Upper lobe of left lung (tissue), 6 donors: Measurements from ENCODE around the gene TRAPPC3. TPM values are rescaled to one million over a fixed set of nuclear protein-coding genes. Genes with fewer than 3 reads are reported as not detected.
A peak's percentile ranks its signal among the peaks of the same experiment; 100 is the strongest.

ENCODE experiments used
- ATAC-seq, 2 donors: fragments of 200-7000 bp; cut with Tn5 transposase; one replicate each; pipeline ENCODE4 v1.9.1; 2022; ENCODE audit warnings: mild to moderate bottlenecking in 2 of 2, moderate library complexity in 2 of 2; ENCODE audit not compliant: low FRiP score in 2 of 2
- DNase-seq, 2 donors: peaks; one replicate each; pipeline ENCODE4 v3.0.0-alpha.2; 2019 to 2020
- H3K27ac ChIP-seq, 4 donors: fragments of 200-600 bp; sonication (generic); one replicate each; pipeline ENCODE4 v1.5.1; 2016 to 2019
- H3K27me3 ChIP-seq, 4 donors: fragments of 200-600 bp; sonication (generic); one replicate each; pipeline ENCODE4 v1.5.1; 2017 to 2019
- H3K36me3 ChIP-seq, 4 donors: fragments of 200-600 bp; sonication (generic); one replicate each; pipeline ENCODE4 v1.5.1; 2016 to 2019
- H3K4me1 ChIP-seq, 4 donors: fragments of 200-600 bp; sonication (generic); one replicate each; pipeline ENCODE4 v1.5.1; 2018 to 2019
- H3K4me3 ChIP-seq, 4 donors: fragments of 200-600 bp; sonication (generic); one replicate each; pipeline ENCODE4 v1.5.1; 2017 to 2019; ENCODE audit warnings: mild to moderate bottlenecking in 2 of 4, moderate library complexity in 1 of 4
- H3K9me3 ChIP-seq, 4 donors: fragments of 200-600 bp; sonication (generic); one replicate each; pipeline ENCODE4 v1.5.1; 2018 to 2019
- CTCF ChIP-seq, 6 experiments: fragments of 450-650 bp in 4 of 6; fragments of 200-600 bp in 2 of 6; sonication (generic) in 2 of 6; IDR thresholded peaks; one replicate each; pipeline ENCODE4 v1.5.1; 2016 to 2019; ENCODE audit warnings: antibody characterized with exemption in 6 of 6
- EP300 ChIP-seq, 4 donors: sonication (generic); formaldehyde crosslinking; IDR thresholded peaks; one replicate each; pipeline ENCODE4 v1.5.1; 2017; ENCODE audit warnings: antibody characterized with exemption in 4 of 4, control low read depth in 2 of 4
- POLR2A ChIP-seq, 4 donors: fragments of 450-650 bp; IDR thresholded peaks; one replicate each; pipeline ENCODE4 v1.5.1; 2016 to 2017; ENCODE audit warnings: antibody characterized with exemption in 4 of 4, mild to moderate bottlenecking in 2 of 4
- POLR2AphosphoS5 ChIP-seq, 2 donors: sonication (generic); formaldehyde crosslinking; IDR thresholded peaks; one replicate each; pipeline ENCODE4 v1.5.1; 2017; ENCODE audit warnings: antibody characterized with exemption in 2 of 2
- WGBS, 2 donors: methylation state at CpG; one replicate each; pipeline ENCODE4 v1.1.5; 2017 to 2018; 5-methylcytosine and 5-hydroxymethylcytosine counted together
- total RNA-seq, 6 donors: library from RNA; depleted of rRNA in 4 of 6; stranded (reverse); fragments of >200 nt in 4 of 6; gene quantifications; one replicate each; pipeline versions ENCODE4 v1.1.0 to v1.2.1, GENCODE V29; 2016 to 2021
- donor health status: DM: no; HTN: no; CAD: no; lungs with moderate emphysema.
- donor health status: DM: no; HTN: yes; CAD: no; lungs with severe emphysema.

Gene TRAPPC3
- total RNA-seq, 6 donors from 2014 or later: 65.8 to 120 (median 75.5) TPM

- WGBS, 2 donors: 46 to 89% methylated on average over 3 to 6 of the region's 6 CpGs
- peak in 1 of 2 donors; percentile 64 for DNase-seq
- no peaks in the 10 kb centered on the region for H3K9me3 ChIP-seq
- TF ChIP-seq EP300 (IDR thresholded peaks at IDR 0.05) (no peak), CTCF (IDR thresholded peaks at IDR 0.05) (no peak), POLR2AphosphoS5 (IDR thresholded peaks at IDR 0.05) (no peak), POLR2A (IDR thresholded peaks at IDR 0.05) (no peak)
- H3K27ac ChIP-seq: peak overlapping the region; percentile 99 to 100 (median 100)
- H3K27me3 ChIP-seq: no peaks in the 10 kb centered on the region
- no peaks in the 10 kb centered on the region for H3K36me3 ChIP-seq
- no peak for ATAC-seq
- H3K4me1 ChIP-seq: peaks cover 53 to 69% (median 63%) of the 10 kb centered on the region in 4 donors
- H3K4me3 ChIP-seq: peak overlapping the region in 3 of 4 donors; percentile 80 to 100 (median 98)
These were observed 5.6 kb upstream of the TRAPPC3 start for GRCh38 chr1:36154765-36155407.

- no peaks in the 10 kb centered on the region for H3K9me3 ChIP-seq
- no peaks in the 10 kb centered on the region for H3K36me3 ChIP-seq
- ATAC-seq (no peak), DNase-seq (no peak)
- TF ChIP-seq CTCF (IDR thresholded peaks at IDR 0.05): no peak
- TF ChIP-seq EP300 (IDR thresholded peaks at IDR 0.05): no peak
- no peak for TF ChIP-seq POLR2AphosphoS5 (IDR thresholded peaks at IDR 0.05)
- no peak for TF ChIP-seq POLR2A (IDR thresholded peaks at IDR 0.05)
- H3K4me3 ChIP-seq: no peak overlapping the region
- H3K27ac ChIP-seq: peak overlapping the region in 2 of 4 donors; percentile 100
- no peaks in the 10 kb centered on the region for H3K27me3 ChIP-seq
- 92 to 95% methylated on average over 6 of the region's 6 CpGs for WGBS, 2 donors
- peaks cover 50 to 66% (median 60%) of the 10 kb centered on the region in 4 donors for H3K4me1 ChIP-seq
These were observed 5.0 kb upstream of the TRAPPC3 start for GRCh38 chr1:36154335-36154734.

- ATAC-seq: no peak
- Histone ChIP-seq H3K27ac (no peak overlapping the region), H3K27me3 (no peaks in the 10 kb centered on the region), H3K4me1 (peaks cover 44 to 63% (median 55%) of the 10 kb centered on the region in 4 donors), H3K36me3 (no peaks in the 10 kb centered on the region), H3K9me3 (no peaks in the 10 kb centered on the region), H3K4me3 (no peak overlapping the region)
- WGBS, 2 donors: 92 to 97% methylated on average over 4 to 6 of the region's 6 CpGs
- TF ChIP-seq CTCF (IDR thresholded peaks at IDR 0.05) (no peak), POLR2A (IDR thresholded peaks at IDR 0.05) (no peak), POLR2AphosphoS5 (IDR thresholded peaks at IDR 0.05) (no peak), EP300 (IDR thresholded peaks at IDR 0.05) (no peak)
- no peak for DNase-seq
These were observed 4.2 kb upstream of the TRAPPC3 start for GRCh38 chr1:36153476-36153875.

GRCh38 chr1:36151845-36152203 lies 2.5 kb upstream of the TRAPPC3 start:
- Histone ChIP-seq H3K4me3 (no peak overlapping the region), H3K4me1 (peaks cover 46 to 63% (median 52%) of the 10 kb centered on the region in 4 donors), H3K27me3 (no peaks in the 10 kb centered on the region), H3K27ac (peak overlapping the region; percentile 94 to 99 (median 98)), H3K9me3 (no peaks in the 10 kb centered on the region), H3K36me3 (peaks cover 0 to 4% (median 1%) of the 10 kb centered on the region in 4 donors)
- WGBS, 2 donors: 52 to 57% methylated on average over 3 of the region's 3 CpGs
- peak in 1 of 2 donors; percentile 51 for DNase-seq
- TF ChIP-seq POLR2AphosphoS5 (IDR thresholded peaks at IDR 0.05) (no peak), POLR2A (IDR thresholded peaks at IDR 0.05) (no peak), CTCF (IDR thresholded peaks at IDR 0.05) (no peak), EP300 (IDR thresholded peaks at IDR 0.05) (no peak)
- ATAC-seq: no peak
